ENCODE data around the gene GBA2. TPM values are rescaled to one million over a fixed set of nuclear protein-coding genes. Genes with fewer than 3 reads are reported as not detected.

The GBA2 gene
- polyA plus RNA-seq, 1 of the 3 experiments (the other 2 are of a cell fraction): 71.5 TPM

- Histone ChIP-seq H3K79me2 (ENCODE audit: insufficient read depth) (no peaks in the 10 kb centered on the region), H2AFZ (ENCODE audit: low read depth) (no peak overlapping the region), H3K4me2 (no peak overlapping the region; the same call in 1 of the 2 replicates), H3K9ac (no peak overlapping the region), H3K4me3 (ENCODE audit: low read depth in 2 of 2, low read length in 1 of 2) (no peak overlapping the region), H3K9me3 (no peaks in the 10 kb centered on the region), H3K27ac (ENCODE audit: low read depth in 2 of 2, low read length in 1 of 2) (no peak overlapping the region), H4K20me1 (ENCODE audit: insufficient read depth) (no peaks in the 10 kb centered on the region), H3K27me3 (ENCODE audit: insufficient read depth) (no peaks in the 10 kb centered on the region), H3K4me1 (ENCODE audit: control insufficient read depth in 1 of 2, insufficient read depth in 2 of 2, low read depth in 1 of 2, low read length in 1 of 2) (peaks cover 5 to 11% of the 10 kb centered on the region in 2 experiments; a peak in 3 of 4 replicates), H3K36me3 (replicated peaks in 1 of 2; ENCODE audit: control insufficient read depth in 1 of 2, insufficient read depth in 2 of 2, low read length in 1 of 2) (no peaks in the 10 kb centered on the region), H3K9me2 (no peaks in the 10 kb centered on the region), H3F3A (replicated peaks; ENCODE audit: insufficient read depth) (no peaks in the 10 kb centered on the region)
- WGBS (ENCODE audit: low lambda C conversion rate): 58% methylated on average over 4 of the region's 4 CpGs
- POLR2A ChIA-PET: interaction anchor here (0.9 kb wide), 1 partner anchor 14 kb away, joined by 5 read pairs; no protein-coding TSS in a partner anchor
- CTCF ChIA-PET: interaction anchor here (0.9 to 4.4 kb wide), 7 partner anchors 11 to 174 kb away, joined by 3 to 26 read pairs (median 4); partner anchors contain the start of gene HINT2
- no peak for TF ChIP-seq RFX5 (IDR thresholded peaks at IDR 0.05; ENCODE audit: low read length)
- no peak for TF ChIP-seq TEAD4 (IDR thresholded peaks at IDR 0.05; ENCODE audit: borderline replicate concordance, insufficient read depth)
- TF ChIP-seq SMC3 (IDR thresholded peaks at IDR 0.05; ENCODE audit: low read depth, low read length): no peak
- TF ChIP-seq POLR2AphosphoS5 (IDR thresholded peaks at IDR 0.05; ENCODE audit: low read depth, low read length): no peak
- TF ChIP-seq TAF1 (IDR thresholded peaks at IDR 0.05; ENCODE audit: borderline replicate concordance, low read depth, low read length): no peak
- no peak for TF ChIP-seq MAX (IDR thresholded peaks at IDR 0.05; ENCODE audit: low read depth)
- no peak for TF ChIP-seq PBX3 (IDR thresholded peaks at IDR 0.05)
- no peak for TF ChIP-seq EP300 (IDR thresholded peaks at IDR 0.05; ENCODE audit: borderline replicate concordance in 1 of 2, low read depth in 1 of 2, low read length in 1 of 2)
- TF ChIP-seq CHD2 (IDR thresholded peaks at IDR 0.05; ENCODE audit: low read length, partially characterized antibody): no peak
- no peak for TF ChIP-seq MEF2A (IDR thresholded peaks at IDR 0.05; ENCODE audit: borderline replicate concordance, low read depth)
- no peak for TF ChIP-seq JUND (IDR thresholded peaks at IDR 0.05)
- TF ChIP-seq RAD21 (IDR thresholded peaks at IDR 0.05; ENCODE audit: low read length): no peak
- no peak for TF ChIP-seq FOXM1 (IDR thresholded peaks at IDR 0.05; ENCODE audit: low read depth)
- no peak for TF ChIP-seq FOSL2 (IDR thresholded peaks at IDR 0.05; ENCODE audit: borderline replicate concordance, low read depth)
- TF ChIP-seq FOXJ3 (CRISPR knock-in tag; IDR thresholded peaks at IDR 0.05): no peak
- no peak for TF ChIP-seq NFIC (IDR thresholded peaks at IDR 0.05; ENCODE audit: borderline replicate concordance)
- TF ChIP-seq USF1 (IDR thresholded peaks at IDR 0.05; ENCODE audit: borderline replicate concordance, low read depth): no peak
- TF ChIP-seq TCF12 (IDR thresholded peaks at IDR 0.05): no peak
- no peak for TF ChIP-seq NRF1 (IDR thresholded peaks at IDR 0.05; ENCODE audit: low read depth, low read length)
- no peak for TF ChIP-seq ELF1 (IDR thresholded peaks at IDR 0.05)
- no peak for DNase-seq
These were observed 22.0 kb upstream of the GBA2 start for GRCh38 chr9:35771075-35771433.

All from SK-N-SH (cell line).